ENCODE data around the gene GABRQ.

Gene GABRQ

DNA sequence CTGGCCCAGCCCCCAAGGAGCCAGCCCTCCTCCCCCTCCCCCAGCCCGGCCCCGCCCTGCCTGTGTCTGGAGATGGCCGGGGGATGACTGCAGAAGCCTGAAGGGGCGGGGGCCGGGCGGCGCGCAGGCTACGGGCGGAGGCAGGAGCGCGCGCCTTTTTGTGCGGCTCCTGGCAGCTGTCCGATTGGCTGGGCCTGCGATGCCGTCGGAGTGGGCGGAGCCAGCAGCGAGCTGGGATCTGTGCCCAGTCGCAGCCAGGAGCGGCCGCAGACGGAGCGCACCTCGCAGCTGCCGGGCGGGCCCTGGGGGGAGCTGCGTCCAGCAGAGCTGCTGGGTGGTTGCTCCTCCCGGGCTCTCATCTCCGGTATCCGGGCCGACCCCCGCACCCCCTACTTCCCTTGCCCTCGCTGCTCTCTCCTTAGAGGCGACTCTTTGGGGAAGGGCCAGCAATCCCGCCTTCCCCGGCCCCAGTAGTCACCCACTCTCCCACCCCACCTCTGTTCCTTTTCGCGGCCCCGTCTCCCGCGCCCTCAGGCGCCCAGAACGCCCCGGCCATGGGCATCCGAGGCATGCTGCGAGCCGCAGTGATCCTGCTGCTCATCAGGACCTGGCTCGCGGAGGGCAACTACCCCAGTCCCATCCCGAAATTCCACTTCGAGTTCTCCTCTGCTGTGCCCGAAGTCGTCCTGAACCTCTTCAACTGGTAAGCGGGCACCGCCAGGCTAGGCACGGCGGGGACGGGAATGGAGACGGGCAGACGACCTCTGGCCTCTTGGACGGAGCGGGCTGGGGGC is at the start of gene GABRQ:
Gene GABRQ (plus strand): TSS at position 247 of the 794 bp plus-strand sequence. CDS start 308 bp downstream, at position 555.
- DNase-seq = peak; percentile 13

DNA sequence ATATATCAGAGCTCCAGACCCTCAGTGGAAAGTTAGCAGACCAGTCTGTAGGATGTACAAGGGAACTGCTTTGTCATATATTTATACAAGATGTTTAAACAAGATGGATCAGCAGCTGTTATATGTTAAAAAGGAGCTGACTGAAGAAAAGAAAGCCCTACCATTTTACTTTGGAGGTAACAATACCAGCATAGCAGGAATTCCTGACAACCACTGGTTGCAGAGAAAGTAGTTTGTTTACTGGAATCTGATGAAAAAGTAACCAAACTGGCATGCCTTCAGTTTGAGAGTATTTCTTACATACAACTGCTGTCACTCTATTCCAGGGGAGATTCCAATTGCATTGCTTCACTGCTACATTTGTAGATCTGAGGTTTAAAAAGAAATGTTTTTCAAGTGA is 49.5 kb upstream of the GABRQ start:
- DNase-seq = no peak

- DNase-seq = peak; percentile 5
Observed at GRCh38 chrX:152600853-152601633, 36.7 kb upstream of the GABRQ start.

DNA sequence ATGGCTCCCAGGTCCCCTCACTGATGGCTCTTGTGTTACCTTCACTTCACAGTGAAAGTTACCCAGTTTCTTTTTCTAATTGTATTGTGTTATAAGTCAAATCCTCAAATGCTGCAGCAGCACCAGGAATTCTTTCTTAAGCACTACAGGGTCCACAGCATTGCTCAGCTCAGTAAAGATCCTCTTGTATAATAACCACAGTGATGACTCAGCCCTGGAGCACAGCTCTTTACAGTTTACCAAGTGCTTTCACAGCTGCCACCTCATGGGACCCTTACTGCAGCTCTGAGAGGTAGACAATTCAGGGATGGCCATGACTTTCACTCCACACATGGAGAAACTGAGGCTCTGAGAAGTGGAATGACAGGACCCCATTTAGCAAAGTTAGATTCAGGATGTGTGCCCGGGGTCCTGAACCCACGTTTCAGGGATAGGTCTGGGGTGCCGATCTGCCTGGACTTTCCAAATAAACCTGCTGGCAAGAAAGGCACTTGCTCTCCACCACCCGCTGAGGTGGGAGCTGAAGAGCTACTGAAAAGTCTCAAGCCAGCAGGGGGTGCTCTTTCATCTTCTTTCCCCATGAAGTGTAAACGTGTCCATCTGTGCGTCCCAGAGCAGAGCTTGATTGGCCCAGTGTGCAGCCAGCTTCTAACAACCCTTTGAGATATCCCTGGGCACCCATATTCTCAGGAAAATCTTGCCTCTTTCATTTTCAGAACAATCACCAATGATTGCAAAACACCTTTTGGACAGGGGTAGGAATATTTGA is 35.7 kb upstream of the GABRQ start:
- DNase-seq = no peak

GRCh38 chrX:152614791-152615190 is 22.9 kb upstream of the GABRQ start:
- DNase-seq = no peak

- no peak for DNase-seq
Observed at GRCh38 chrX:152619897-152620296, 17.8 kb upstream of the GABRQ start.

DNA sequence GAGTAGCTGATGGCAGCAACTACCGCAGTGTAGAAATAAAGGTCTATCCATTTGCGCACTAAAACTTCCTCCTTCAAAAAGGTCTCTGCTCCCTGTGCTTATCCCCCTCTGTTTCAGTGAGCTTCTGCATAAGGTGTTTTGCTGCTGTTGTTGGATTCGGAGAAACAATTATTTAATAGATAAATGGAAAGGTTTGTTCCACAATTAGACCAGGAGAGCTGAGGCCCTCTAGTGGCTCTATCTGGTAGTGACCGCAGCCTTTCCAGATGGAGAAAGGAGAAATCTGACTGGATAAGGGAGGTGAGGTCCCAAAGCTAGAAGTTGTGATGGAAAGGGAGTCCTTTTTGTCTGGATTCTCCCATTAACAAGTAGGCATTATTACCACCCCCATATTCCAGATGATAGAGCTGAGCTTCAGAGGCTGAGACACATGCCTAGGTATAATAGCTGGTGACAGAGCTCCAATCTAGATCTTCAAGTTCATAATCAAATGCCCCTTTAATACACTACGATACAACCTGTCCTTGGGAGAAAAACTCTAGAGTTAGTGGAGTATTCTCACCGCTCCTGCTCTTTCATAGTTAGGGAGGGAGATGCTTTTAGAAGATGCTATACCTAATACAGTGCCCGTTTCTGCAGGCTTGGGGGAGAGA is 5.1 kb upstream of the GABRQ start:
- DNase-seq = no peak

- DNase-seq = no peak
Observed at GRCh38 chrX:152635941-152636340, 1.8 kb upstream of the GABRQ start.

GRCh38 chrX:152638443-152638904 is 779 bp downstream of the GABRQ start:
- no peak for DNase-seq

DNA sequence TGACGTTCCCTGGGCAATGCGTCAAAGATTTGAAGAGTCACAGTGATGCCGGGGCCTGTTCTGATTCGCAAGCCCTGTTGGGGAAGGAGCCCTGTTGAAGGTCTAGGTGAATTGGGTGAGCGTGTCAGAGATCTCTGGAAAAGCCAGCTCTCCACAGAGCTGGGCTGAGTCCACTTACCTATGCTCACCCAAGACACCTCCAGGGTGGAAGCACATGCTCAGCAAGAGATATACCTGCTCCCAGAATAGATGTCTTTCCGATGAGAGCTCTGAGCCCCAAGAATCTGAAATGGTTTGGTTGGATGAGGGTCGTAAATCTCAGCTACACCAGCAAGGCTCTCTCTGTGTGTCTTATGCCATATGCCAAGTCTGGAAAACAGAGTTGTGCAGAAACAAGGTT is 1.7 kb downstream of the GABRQ start:
- DNase-seq = no peak

- DNase-seq = no peak
Observed at GRCh38 chrX:152640034-152640818, 2.5 kb downstream of the GABRQ start.

GRCh38 chrX:152641256-152641875 is 3.7 kb downstream of the GABRQ start:
- no peak for DNase-seq

DNA sequence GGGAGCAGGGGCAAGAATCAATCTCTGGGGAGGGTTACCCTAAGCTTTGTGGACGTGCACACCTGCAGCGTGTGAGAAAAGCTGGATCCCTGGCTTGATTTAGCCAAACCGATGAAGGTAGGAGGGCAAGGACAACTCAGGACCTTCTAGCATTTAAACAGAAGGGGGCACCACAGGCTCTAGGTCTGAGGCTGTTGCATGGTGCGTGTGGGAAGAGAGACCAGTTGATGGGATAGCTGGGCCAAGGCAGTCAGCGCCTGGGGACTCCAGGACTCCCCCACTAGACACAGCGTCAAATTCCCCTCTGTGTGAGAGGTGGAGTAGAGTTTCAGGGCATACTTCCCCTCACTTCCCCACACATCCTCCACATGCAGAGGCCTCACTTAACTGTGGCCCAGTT is 4.3 kb downstream of the GABRQ start:
- DNase-seq = no peak

DNA sequence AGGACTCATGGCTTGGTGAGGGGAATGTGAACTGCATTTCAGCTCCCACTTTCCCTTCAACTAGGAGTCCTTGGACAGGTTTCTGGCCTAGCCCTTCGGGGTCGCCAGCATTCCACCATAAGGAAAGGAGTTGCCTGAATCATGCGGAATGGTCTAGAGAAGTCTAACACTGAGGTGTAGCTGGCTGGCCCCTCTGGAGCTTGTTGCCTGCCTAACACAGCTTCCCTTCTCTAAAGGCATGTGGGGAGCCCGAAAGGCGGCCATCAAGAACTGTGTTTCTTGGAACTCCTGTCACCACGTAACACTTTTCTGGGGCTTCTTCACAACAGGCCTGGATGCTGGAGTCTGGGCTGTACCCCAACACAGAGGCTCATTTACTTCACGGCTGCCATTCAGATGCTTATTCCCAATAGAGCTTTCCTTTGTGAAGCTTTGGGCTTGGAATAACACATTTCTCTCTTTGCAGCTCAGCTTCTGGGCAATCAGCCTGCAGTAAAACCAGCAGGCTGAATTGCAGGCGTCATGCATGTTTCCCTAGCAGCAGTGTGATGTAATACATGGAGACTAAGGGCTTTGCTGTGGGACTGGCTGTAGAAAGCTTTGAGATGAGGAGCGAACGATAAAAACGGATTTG is 5.4 kb downstream of the GABRQ start:
- DNase-seq = no peak

- no peak for DNase-seq
Observed at GRCh38 chrX:152646961-152647360, 9.3 kb downstream of the GABRQ start.

- no peak for DNase-seq
Observed at GRCh38 chrX:152647978-152648377, 10.3 kb downstream of the GABRQ start.

- no peak for DNase-seq
Observed at GRCh38 chrX:152652060-152652459, 14.4 kb downstream of the GABRQ start.

DNA sequence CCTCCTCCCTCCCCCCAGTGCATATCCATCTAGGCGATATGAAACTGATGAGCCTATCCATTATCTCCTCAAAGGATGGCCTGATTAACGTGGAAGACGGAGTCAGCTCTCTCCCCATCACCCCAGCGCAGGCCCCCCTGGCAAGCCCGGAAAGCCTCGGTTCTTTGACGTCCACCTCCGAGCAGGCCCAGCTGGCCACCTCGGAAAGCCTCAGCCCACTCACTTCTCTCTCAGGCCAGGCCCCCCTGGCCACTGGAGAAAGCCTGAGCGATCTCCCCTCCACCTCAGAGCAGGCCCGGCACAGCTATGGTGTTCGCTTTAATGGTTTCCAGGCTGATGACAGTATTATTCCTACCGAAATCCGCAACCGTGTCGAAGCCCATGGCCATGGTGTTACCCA is 14.8 kb downstream of the GABRQ start:
- DNase-seq = no peak

- no peak for DNase-seq
Observed at GRCh38 chrX:152656087-152656486, 18.4 kb downstream of the GABRQ start.

- DNase-seq = no peak
Observed at GRCh38 chrX:152656890-152657289, 19.2 kb downstream of the GABRQ start.

GRCh38 chrX:152658302-152658701 is 20.6 kb downstream of the GABRQ start:
- no peak for DNase-seq

All from NCI-H1417 treated with DMSO at 0.1 percent for 48 hours (cell line).